Hippocampal formation (tissue), 2 donors: Measurements from ENCODE around the gene PXMP2.
"Not testable (repeated sequence)": the region's sequence is repeated elsewhere in the genome, so short reads cannot be mapped to it uniquely, and the experiment has no call there.

Experiments
- DNase-seq, 2 donors: peaks; one replicate each; lab custom pipeline; 2025; lab: John Stamatoyannopoulos, UW

The PXMP2 gene

GRCh38 chr12:132753670-132754069, 66.3 kb downstream of the PXMP2 start:
- DNase-seq, result not testable (repeated sequence)

GRCh38 chr12:132754160-132754932, 67.0 kb downstream of the PXMP2 start:
- no peak for DNase-seq
